Posterior cingulate gyrus (tissue), 11 donors: ENCODE measurements around the gene DACT2.
A peak's percentile ranks its signal among the peaks of the same experiment; 100 is the strongest.

Source experiments
- DNase-seq, 10 donors: peaks; one replicate each; pipeline versions ENCODE4 v3.0.0 to v3.0.0-alpha.2; 2020 to 2021; ENCODE audit warnings: mixed read lengths in 3 of 10
- intact Hi-C: fragments of 100-400 bp; cut with DNase I; formaldehyde crosslinking; loops from one replicate; pipeline ENCODE4 v1.15.1; 2023

DACT2 gene

GRCh38 chr6:168307015-168307694 lies 12.4 kb downstream of the DACT2 start:
- intact Hi-C loops: no loop called here
- DNase-seq: no peak

- intact Hi-C loops: no loop called here
- DNase-seq: no peak
Observed at GRCh38 chr6:168305863-168306262, 13.7 kb downstream of the DACT2 start.

GRCh38 chr6:168305096-168305749 lies 14.4 kb downstream of the DACT2 start:
- intact Hi-C loops: no loop called here
- DNase-seq: no peak

- DNase-seq: peak in 1 of 10 donors; percentile 60
- intact Hi-C loops: no loop called here
Observed at GRCh38 chr6:168304752-168305015, 14.9 kb downstream of the DACT2 start.

GRCh38 chr6:168303982-168304751 lies 15.4 kb downstream of the DACT2 start:
- intact Hi-C loops: no loop called here
- DNase-seq: no peak

GRCh38 chr6:168302534-168302933 lies 17.0 kb downstream of the DACT2 start:
- peak in 1 of 10 donors; percentile 70 for DNase-seq
- intact Hi-C loops: no loop called here

GRCh38 chr6:168301648-168302398 lies 17.8 kb downstream of the DACT2 start:
- DNase-seq: peak in 1 of 10 donors; percentile 82
- intact Hi-C loops: no loop called here

GRCh38 chr6:168300975-168301647 lies 18.5 kb downstream of the DACT2 start:
- no peak for DNase-seq
- intact Hi-C loops: no loop called here

GRCh38 chr6:168299541-168300511 lies 19.8 kb downstream of the DACT2 start:
- DNase-seq: peak in 1 of 10 donors; percentile 85

GRCh38 chr6:168297643-168298042 lies 21.9 kb downstream of the DACT2 start:
- no peak for DNase-seq
- intact Hi-C loops: no loop called here

More at GRCh38 chr6:168299541-168300511, 19.8 kb downstream of the DACT2 start:
- intact Hi-C loops: no loop called here

GRCh38 chr6:168294901-168295300 lies 24.7 kb downstream of the DACT2 start:
- peak in 2 of 10 donors; percentile 44 to 55 for DNase-seq
- intact Hi-C loops: no loop called here

GRCh38 chr6:168293636-168294530 lies 25.7 kb downstream of the DACT2 start:
- intact Hi-C loops: no loop called here
- DNase-seq: peak in 2 of 10 donors; percentile 26 to 64

GRCh38 chr6:168292826-168293225 lies 26.8 kb downstream of the DACT2 start:
- DNase-seq: no peak
- intact Hi-C loops: no loop called here

GRCh38 chr6:168291450-168291849 lies 28.1 kb downstream of the DACT2 start:
- no peak for DNase-seq
- intact Hi-C loops: no loop called here

GRCh38 chr6:168290095-168290494 lies 29.5 kb downstream of the DACT2 start:
- intact Hi-C loops: no loop called here
- DNase-seq: no peak

- intact Hi-C loops: no loop called here
- no peak for DNase-seq
Observed at GRCh38 chr6:168289571-168289962, 30.0 kb downstream of the DACT2 start.

- DNase-seq: peak in 2 of 10 donors; percentile 53 to 77
- intact Hi-C loops: no loop called here
Observed at GRCh38 chr6:168288781-168289570, 30.6 kb downstream of the DACT2 start.
